ENCODE data around the gene CNTN1. TPM values are rescaled to one million over a fixed set of nuclear protein-coding genes. Genes with fewer than 3 reads are reported as not detected.

CNTN1 gene
- total RNA-seq, 2 donors from 2014 or later = 16.3 to 33.6 TPM

DNA sequence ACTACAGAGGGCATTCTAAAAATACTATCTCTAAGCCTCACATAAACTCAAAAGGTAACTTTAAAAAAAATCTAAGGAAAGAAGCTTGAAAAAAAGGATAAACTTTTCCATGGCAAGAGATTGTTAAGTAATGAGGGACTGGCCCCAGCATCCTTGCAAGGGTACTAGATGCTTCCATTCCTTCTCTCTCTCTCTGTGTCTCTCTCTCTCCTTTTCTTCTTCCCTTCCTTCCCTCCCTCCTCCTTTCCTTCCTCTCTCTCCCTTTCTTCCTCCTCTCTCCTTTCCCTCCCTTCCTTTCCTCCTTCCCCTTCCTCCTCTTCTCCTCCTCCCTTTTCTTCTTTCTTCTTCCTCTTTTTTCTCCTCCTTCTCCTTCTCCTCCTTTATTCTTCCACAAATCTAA lies 23.8 kb downstream of the CNTN1 start:
- Histone ChIP-seq H3K27me3 (replicated peaks; ENCODE audit: insufficient read depth) (no peaks in the 10 kb centered on the region), H3K4me3 (no peak overlapping the region), H3K4me1 (replicated peaks) (no peaks in the 10 kb centered on the region), H3K36me3 (no peaks in the 10 kb centered on the region), H3K9me3 (no peaks in the 10 kb centered on the region), H3K27ac (no peak overlapping the region)
- no peak for TF ChIP-seq CTCF (IDR thresholded peaks at IDR 0.05)
- no peak for DNase-seq (ENCODE audit: low spot score)
- intact Hi-C loops (cut with DNase I) = no loop called here

DNA sequence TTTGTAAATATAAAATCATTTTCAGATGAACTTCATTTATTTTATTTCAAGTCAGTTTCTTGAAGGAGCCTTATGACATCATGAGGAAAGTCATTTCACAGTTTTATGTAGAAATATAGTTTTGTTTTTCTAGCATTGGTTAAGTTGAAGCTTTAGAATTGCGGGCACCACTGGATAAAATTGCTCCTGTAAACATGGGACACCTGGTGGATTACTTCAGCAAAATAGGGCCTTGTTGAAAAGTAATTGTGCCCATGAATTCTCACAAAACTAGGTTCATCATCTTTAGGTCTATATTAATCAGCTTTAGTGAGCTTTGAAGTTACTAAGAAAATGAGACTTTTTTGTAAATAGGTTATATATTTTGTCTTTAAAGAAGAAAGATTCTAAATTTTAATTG lies 25.3 kb downstream of the CNTN1 start:
- TF ChIP-seq POLR2A (IDR thresholded peaks at IDR 0.05) (no peak), POLR2AphosphoS5 (IDR thresholded peaks at IDR 0.05) (no peak), CTCF (IDR thresholded peaks at IDR 0.05) (no peak)

GRCh38 chr12:40718878-40719372 lies 26.7 kb downstream of the CNTN1 start:
- WGBS = 88% methylated on average over 2 of the region's 2 CpGs
- Histone ChIP-seq H3K4me3 (no peak overlapping the region), H3K4me1 (replicated peaks) (no peaks in the 10 kb centered on the region), H3K27me3 (replicated peaks; ENCODE audit: insufficient read depth) (no peaks in the 10 kb centered on the region), H3K27ac (no peak overlapping the region), H3K9me3 (no peaks in the 10 kb centered on the region), H3K36me3 (no peaks in the 10 kb centered on the region)
- intact Hi-C loops (cut with DNase I) = no loop called here
- DNase-seq (ENCODE audit: low spot score) = no peak
- TF ChIP-seq POLR2AphosphoS5 (IDR thresholded peaks at IDR 0.05) = no peak
- TF ChIP-seq CTCF (IDR thresholded peaks at IDR 0.05) = no peak
- TF ChIP-seq POLR2A (IDR thresholded peaks at IDR 0.05) = no peak

More for the DNA sequence above, 25.3 kb downstream of the CNTN1 start:
- Histone ChIP-seq H3K4me1 (replicated peaks) (no peaks in the 10 kb centered on the region), H3K9me3 (no peaks in the 10 kb centered on the region), H3K36me3 (no peaks in the 10 kb centered on the region), H3K27me3 (replicated peaks; ENCODE audit: insufficient read depth) (no peaks in the 10 kb centered on the region), H3K4me3 (no peak overlapping the region), H3K27ac (no peak overlapping the region)
- intact Hi-C loops (cut with DNase I) = no loop called here
- DNase-seq (ENCODE audit: low spot score) = no peak
- WGBS = 100% methylated on average over 1 of the region's 1 CpG

DNA sequence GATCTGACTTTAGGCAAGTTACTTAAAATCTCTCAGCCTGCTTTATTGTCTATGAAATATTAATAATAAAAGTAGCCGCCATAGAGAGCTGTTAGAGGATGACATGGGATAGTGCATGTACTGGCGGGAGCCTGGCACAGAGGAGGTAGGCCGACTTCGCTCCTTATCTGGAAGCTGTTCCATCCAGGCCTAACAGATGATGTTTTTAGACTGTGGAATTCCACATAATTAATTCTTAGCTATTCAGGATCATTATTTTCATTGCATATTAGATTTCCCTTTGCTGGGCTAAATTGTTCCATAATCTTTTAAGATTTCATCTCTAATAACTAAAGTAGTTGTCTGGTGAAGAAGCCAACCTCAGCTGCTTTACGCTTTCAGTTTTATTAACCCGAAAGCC lies 30.8 kb downstream of the CNTN1 start:
- TF ChIP-seq CTCF (IDR thresholded peaks at IDR 0.05) (no peak), POLR2AphosphoS5 (IDR thresholded peaks at IDR 0.05) (no peak), POLR2A (IDR thresholded peaks at IDR 0.05) (no peak)
- H3K36me3 ChIP-seq = no peaks in the 10 kb centered on the region
- H3K9me3 ChIP-seq = no peaks in the 10 kb centered on the region
- 79% methylated on average over 6 of the region's 6 CpGs for WGBS
- intact Hi-C loops (cut with DNase I) = no loop called here
- H3K4me3 ChIP-seq = no peak overlapping the region
- no peaks in the 10 kb centered on the region for H3K4me1 ChIP-seq (replicated peaks)
- DNase-seq (ENCODE audit: low spot score) = no peak
- no peak overlapping the region for H3K27ac ChIP-seq
- H3K27me3 ChIP-seq (replicated peaks; ENCODE audit: insufficient read depth) = no peaks in the 10 kb centered on the region

- H3K9me3 ChIP-seq = no peaks in the 10 kb centered on the region
- H3K36me3 ChIP-seq = no peaks in the 10 kb centered on the region
- no peak for DNase-seq (ENCODE audit: low spot score)
- intact Hi-C loops (cut with DNase I) = no loop called here
- TF ChIP-seq CTCF (IDR thresholded peaks at IDR 0.05) = no peak
- no peak for TF ChIP-seq POLR2A (IDR thresholded peaks at IDR 0.05)
- TF ChIP-seq POLR2AphosphoS5 (IDR thresholded peaks at IDR 0.05) = no peak
- 86% methylated on average over 1 of the region's 1 CpG for WGBS
- no peaks in the 10 kb centered on the region for H3K4me1 ChIP-seq (replicated peaks)
- H3K27ac ChIP-seq = no peak overlapping the region
- H3K4me3 ChIP-seq = no peak overlapping the region
- H3K27me3 ChIP-seq (replicated peaks; ENCODE audit: insufficient read depth) = no peaks in the 10 kb centered on the region
These were observed 34.1 kb downstream of the CNTN1 start for GRCh38 chr12:40726366-40726765.

Measured in prostate gland (tissue), 2 donors.